Fibroblast of lung (primary cell): ENCODE results near the gene LRMDA. TPM values are rescaled to one million over a fixed set of nuclear protein-coding genes. Genes with fewer than 3 reads are reported as not detected.
A peak's percentile ranks its signal among the peaks of the same experiment; 100 is the strongest.

Source experiments
- DNase-seq, 2 donors: peaks; one replicate each; pipeline versions ENCODE4 v3.0.0 to v3.0.0-alpha.2; 2010; ENCODE audit warnings: low read depth in 2 of 2
- H2AFZ ChIP-seq: 2 replicates; pipeline ENCODE4 v1.5.1; 2012; ENCODE audit warnings: low read length, control low read depth, inconsistent platforms
- H3K27ac ChIP-seq: 2 replicates; pipeline ENCODE4 v1.5.1; 2011; ENCODE audit warnings: low read length, control low read depth; ENCODE audit not compliant: insufficient read depth
- H3K27me3 ChIP-seq: 2 replicates; pipeline ENCODE4 v1.5.1; 2011; ENCODE audit warnings: mild to moderate bottlenecking, low read length; ENCODE audit not compliant: control insufficient read depth, insufficient read depth
- H3K36me3 ChIP-seq: 2 replicates; pipeline ENCODE4 v1.5.1; 2011; ENCODE audit warnings: low read length; ENCODE audit not compliant: control insufficient read depth, insufficient read depth
- H3K4me1 ChIP-seq: 2 replicates; pipeline ENCODE4 v1.5.1; 2011; ENCODE audit warnings: low read length; ENCODE audit not compliant: control insufficient read depth, insufficient read depth; ENCODE audit errors: extremely low read depth
- H3K4me2 ChIP-seq: 2 replicates; pipeline ENCODE4 v1.5.1; 2011; ENCODE audit warnings: low read length, control low read depth; ENCODE audit not compliant: insufficient read depth; ENCODE audit errors: extremely low read depth
- H3K4me3 ChIP-seq, 4 experiments: fragments of 200-600 bp in 1 of 4; sonication (generic) in 1 of 4; replicated peaks in 1 of 4; 2 replicates each; pipeline ENCODE4 v1.5.1; 2011 to 2016; ENCODE audit warnings: low read length in 4 of 4, low read depth in 3 of 4, mild to moderate bottlenecking in 3 of 4, control low read depth in 2 of 4, inconsistent platforms in 1 of 4, mixed read lengths in 1 of 4; ENCODE audit not compliant: insufficient read depth in 1 of 4; ENCODE audit errors: control extremely low read depth in 1 of 4
- H3K79me2 ChIP-seq: 2 replicates; pipeline ENCODE4 v1.5.1; 2012; ENCODE audit warnings: mild to moderate bottlenecking, low read length, inconsistent platforms; ENCODE audit not compliant: control insufficient read depth, insufficient read depth
- H3K9ac ChIP-seq: 2 replicates; pipeline ENCODE4 v1.5.1; 2011; ENCODE audit warnings: mild to moderate bottlenecking, low read length, control low read depth; ENCODE audit not compliant: insufficient read depth
- H3K9me3 ChIP-seq: 2 replicates; pipeline ENCODE4 v1.5.1; 2012; ENCODE audit warnings: low read depth, low read length; ENCODE audit not compliant: control insufficient read depth, insufficient read depth
- H4K20me1 ChIP-seq: 2 replicates; pipeline ENCODE4 v1.5.1; 2011; ENCODE audit warnings: low read length; ENCODE audit not compliant: control insufficient read depth, insufficient read depth; ENCODE audit errors: extremely low read depth
- EZH2 ChIP-seq: IDR thresholded peaks from 2 replicates; pipeline ENCODE4 v1.5.1; 2012; ENCODE audit warnings: low read length, control low read depth, mild to moderate bottlenecking; ENCODE audit errors: missing control alignments
- polyA plus RNA-seq, 2 donors: library from polyadenylated mRNA; depleted of rRNA in 1 of 2; stranded (reverse) in 1 of 2; unstranded in 1 of 2; fragments of >200 nt; gene quantifications; 2 replicates each; pipeline ENCODE4 v1.2.1, GENCODE V29; 2011 to 2012; ENCODE audit warnings: missing spikeins in 1 of 2
- total RNA-seq: library from RNA; depleted of rRNA; stranded (reverse); fragments of >200 nt; gene quantifications from 2 replicates; pipeline ENCODE4 v1.2.1, GENCODE V29; 2014
- TF ChIP-seq, protein P1 (sequence below), 2 donors: IDR thresholded peaks in 1 of 2; conservative IDR thresholded peaks in 1 of 2; 1 replicate in 1 of 2; 2 replicates in 1 of 2; pipeline ENCODE4 v1.5.1; 2011 to 2012; ENCODE audit warnings: low read length in 2 of 2, control low read depth in 1 of 2, inconsistent platforms in 1 of 2, low read depth in 1 of 2, mild to moderate bottlenecking in 1 of 2

The LRMDA gene
- total and polyA plus RNA-seq, 2 donors (not counting 1 experiment from before 2014, with no cell fraction given), result 1.7 to 2.0 TPM

- Histone ChIP-seq H3K27me3 (no peaks in the 10 kb centered on the region), H3K79me2 (no peaks in the 10 kb centered on the region), H3K9ac (no peak overlapping the region), H3K36me3 (no peaks in the 10 kb centered on the region), H4K20me1 (no peaks in the 10 kb centered on the region), H3K27ac (no peak overlapping the region), H3K4me1 (no peaks in the 10 kb centered on the region), H3K4me3 (no peak overlapping the region), H3K4me2 (no peak overlapping the region), H2AFZ (no peak overlapping the region), H3K9me3 (no peaks in the 10 kb centered on the region)
- no peak for DNase-seq
- TF ChIP-seq, protein P1, sequence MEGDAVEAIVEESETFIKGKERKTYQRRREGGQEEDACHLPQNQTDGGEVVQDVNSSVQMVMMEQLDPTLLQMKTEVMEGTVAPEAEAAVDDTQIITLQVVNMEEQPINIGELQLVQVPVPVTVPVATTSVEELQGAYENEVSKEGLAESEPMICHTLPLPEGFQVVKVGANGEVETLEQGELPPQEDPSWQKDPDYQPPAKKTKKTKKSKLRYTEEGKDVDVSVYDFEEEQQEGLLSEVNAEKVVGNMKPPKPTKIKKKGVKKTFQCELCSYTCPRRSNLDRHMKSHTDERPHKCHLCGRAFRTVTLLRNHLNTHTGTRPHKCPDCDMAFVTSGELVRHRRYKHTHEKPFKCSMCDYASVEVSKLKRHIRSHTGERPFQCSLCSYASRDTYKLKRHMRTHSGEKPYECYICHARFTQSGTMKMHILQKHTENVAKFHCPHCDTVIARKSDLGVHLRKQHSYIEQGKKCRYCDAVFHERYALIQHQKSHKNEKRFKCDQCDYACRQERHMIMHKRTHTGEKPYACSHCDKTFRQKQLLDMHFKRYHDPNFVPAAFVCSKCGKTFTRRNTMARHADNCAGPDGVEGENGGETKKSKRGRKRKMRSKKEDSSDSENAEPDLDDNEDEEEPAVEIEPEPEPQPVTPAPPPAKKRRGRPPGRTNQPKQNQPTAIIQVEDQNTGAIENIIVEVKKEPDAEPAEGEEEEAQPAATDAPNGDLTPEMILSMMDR (conservative IDR thresholded peaks at IDR 0.05 in 1 of 2, IDR thresholded peaks at IDR 0.05 in 1 of 2; ENCODE audit: low read depth in 1 of 2, low read length in 2 of 2), result no peak
- no peak for TF ChIP-seq EZH2
Measured at GRCh38 chr10:76404531-76404930, 973.1 kb downstream of the LRMDA start.

DNA sequence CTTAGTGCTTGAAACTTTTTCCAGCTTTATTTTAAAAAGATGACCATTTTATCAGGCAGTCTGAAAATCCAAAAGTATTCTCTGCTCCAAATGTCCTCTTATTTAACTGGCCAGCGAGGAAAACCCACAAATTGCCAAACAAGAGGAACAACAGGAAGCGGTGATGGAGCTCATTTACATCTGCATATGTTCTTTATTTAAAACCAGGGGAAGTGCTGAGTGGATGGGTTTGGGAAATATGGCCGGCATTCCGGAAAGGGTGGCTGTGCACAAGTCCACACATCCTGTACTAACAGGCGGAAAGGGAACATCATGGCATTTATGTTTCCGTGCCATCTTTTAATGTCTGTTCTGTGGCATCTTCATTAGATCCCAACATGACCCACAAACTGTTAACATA, 974.5 kb downstream of the LRMDA start:
- no peak for DNase-seq
- Histone ChIP-seq H3K36me3 (no peaks in the 10 kb centered on the region), H4K20me1 (no peaks in the 10 kb centered on the region), H3K9ac (no peak overlapping the region), H3K27me3 (no peaks in the 10 kb centered on the region), H3K4me3 (no peak overlapping the region), H3K4me1 (no peaks in the 10 kb centered on the region), H3K79me2 (no peaks in the 10 kb centered on the region), H2AFZ (no peak overlapping the region), H3K4me2 (no peak overlapping the region), H3K27ac (no peak overlapping the region), H3K9me3 (no peaks in the 10 kb centered on the region)
- TF ChIP-seq EZH2, result no peak
- TF ChIP-seq, protein P1 (conservative IDR thresholded peaks at IDR 0.05 in 1 of 2, IDR thresholded peaks at IDR 0.05 in 1 of 2; ENCODE audit: low read depth in 1 of 2, low read length in 2 of 2), result no peak

DNA sequence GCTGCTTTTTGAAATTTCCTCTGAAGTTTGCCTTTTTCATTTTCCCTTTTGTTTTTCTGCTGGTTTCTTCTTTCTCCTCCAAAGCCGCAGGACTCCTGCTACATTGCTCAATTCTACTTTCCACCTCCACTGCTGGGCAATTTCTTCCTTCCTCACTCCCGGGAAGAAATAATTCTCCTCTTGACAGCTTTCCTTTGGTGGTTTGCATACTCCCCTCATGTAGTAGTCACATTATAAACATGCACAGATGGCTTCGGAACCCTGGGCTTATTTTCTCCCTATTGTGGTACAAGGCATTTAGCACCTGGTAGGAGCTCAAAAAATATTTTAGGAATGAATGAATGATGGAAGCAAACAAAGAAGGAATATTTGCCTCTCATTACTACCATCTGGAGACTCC, 977.2 kb downstream of the LRMDA start:
- no peak overlapping the region for H2AFZ ChIP-seq
- no peak overlapping the region for H3K27ac ChIP-seq
- no peak overlapping the region for H3K9ac ChIP-seq
- TF ChIP-seq EZH2, result no peak
- no peak overlapping the region for H3K4me3 ChIP-seq
- H4K20me1 ChIP-seq, result no peaks in the 10 kb centered on the region
- DNase-seq, result peak in 1 of 2 donors; percentile 74
- H3K4me1 ChIP-seq, result no peaks in the 10 kb centered on the region
- no peaks in the 10 kb centered on the region for H3K36me3 ChIP-seq
- no peak overlapping the region for H3K4me2 ChIP-seq
- H3K79me2 ChIP-seq, result no peaks in the 10 kb centered on the region
- no peaks in the 10 kb centered on the region for H3K9me3 ChIP-seq
- H3K27me3 ChIP-seq, result no peaks in the 10 kb centered on the region
